Umbilical cord (tissue), 2 donors: ENCODE data around the gene HSD17B8. TPM values are rescaled to one million over a fixed set of nuclear protein-coding genes. Genes with fewer than 3 reads are reported as not detected.
A peak's percentile ranks its signal among the peaks of the same experiment; 100 is the strongest.

Experiments
- DNase-seq: peaks from one replicate; pipeline ENCODE4 v3.0.0-alpha.2; 2015; ENCODE audit warnings: low spot score
- total RNA-seq: library from RNA; depleted of rRNA; stranded (reverse); fragments of >200 nt; gene quantifications from one replicate; pipeline ENCODE4 v1.2.3, GENCODE V29; 2014; ENCODE audit warnings: low replicate concordance; ENCODE audit not compliant: insufficient read depth

HSD17B8 gene
- total RNA-seq, 1 donor from 2014 or later, result 9.6 TPM

DNA sequence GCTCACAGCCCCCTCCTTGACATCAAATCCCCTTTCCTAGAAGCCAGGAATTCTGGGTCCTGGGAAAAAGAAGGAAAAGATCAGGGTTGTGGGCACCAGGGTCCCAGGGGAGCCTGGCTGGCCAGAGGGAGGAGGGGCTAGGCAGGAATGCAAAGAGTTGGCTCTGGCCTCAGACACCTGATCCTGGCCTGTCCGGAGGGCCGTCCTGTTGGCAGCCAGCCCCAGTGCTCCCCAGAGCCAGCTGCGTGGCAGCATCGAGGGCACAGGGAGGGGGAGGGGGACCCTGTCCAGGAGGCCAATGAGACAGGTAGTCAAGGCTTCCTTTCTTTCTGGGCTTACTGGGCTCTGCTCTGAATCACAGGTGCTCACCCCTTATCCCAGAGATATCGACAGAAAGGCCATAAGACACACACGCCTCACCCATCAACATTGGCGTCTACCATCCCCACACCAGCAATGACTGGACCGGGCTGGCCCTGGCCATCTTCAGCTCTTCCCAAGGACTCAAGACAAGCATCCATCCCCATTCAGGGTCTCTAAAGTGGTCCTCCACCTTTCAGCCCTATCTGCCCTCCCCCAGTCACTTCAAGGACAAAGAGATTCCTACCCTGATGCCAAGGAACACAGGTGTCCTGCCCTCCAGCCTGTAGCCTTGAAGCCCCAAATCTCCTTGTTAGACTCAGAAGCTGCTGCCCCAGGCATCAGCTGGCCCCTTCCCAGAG lies 12.9 kb upstream of the HSD17B8 start:
- no peak for DNase-seq

DNA sequence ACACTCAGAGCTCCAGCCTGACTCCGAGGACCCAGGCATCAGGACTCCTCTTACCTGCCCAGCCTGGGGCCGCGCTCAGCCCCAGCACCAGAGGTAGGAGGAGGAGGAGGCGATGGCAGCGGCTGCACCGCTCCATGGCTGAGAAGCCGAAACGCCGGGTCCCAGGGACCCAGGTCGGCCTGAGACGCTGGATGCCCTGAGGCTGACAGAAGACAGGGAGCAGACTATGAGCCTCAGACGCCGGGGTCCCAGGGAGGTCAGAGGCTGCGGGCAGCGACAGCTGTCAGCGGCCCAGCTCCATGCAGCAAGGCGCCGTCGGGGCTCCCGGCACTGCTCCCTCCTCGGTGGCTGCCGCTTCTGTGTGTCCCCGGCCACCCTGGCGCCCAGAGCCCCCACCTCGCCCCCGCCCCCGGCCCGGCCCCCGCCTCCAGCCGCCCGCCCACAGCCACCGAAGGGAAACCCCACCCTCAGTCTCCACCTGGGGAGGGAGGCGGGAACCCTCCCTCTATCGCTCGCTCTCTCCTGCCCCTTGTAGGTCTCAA lies 12.3 kb upstream of the HSD17B8 start, which contains the start of gene COL11A2:
Gene COL11A2, minus strand, starts transcription at position 363 of the 542 bp plus-strand sequence. Its CDS starts 227 bp downstream, at position 136.
- no peak for DNase-seq

DNA sequence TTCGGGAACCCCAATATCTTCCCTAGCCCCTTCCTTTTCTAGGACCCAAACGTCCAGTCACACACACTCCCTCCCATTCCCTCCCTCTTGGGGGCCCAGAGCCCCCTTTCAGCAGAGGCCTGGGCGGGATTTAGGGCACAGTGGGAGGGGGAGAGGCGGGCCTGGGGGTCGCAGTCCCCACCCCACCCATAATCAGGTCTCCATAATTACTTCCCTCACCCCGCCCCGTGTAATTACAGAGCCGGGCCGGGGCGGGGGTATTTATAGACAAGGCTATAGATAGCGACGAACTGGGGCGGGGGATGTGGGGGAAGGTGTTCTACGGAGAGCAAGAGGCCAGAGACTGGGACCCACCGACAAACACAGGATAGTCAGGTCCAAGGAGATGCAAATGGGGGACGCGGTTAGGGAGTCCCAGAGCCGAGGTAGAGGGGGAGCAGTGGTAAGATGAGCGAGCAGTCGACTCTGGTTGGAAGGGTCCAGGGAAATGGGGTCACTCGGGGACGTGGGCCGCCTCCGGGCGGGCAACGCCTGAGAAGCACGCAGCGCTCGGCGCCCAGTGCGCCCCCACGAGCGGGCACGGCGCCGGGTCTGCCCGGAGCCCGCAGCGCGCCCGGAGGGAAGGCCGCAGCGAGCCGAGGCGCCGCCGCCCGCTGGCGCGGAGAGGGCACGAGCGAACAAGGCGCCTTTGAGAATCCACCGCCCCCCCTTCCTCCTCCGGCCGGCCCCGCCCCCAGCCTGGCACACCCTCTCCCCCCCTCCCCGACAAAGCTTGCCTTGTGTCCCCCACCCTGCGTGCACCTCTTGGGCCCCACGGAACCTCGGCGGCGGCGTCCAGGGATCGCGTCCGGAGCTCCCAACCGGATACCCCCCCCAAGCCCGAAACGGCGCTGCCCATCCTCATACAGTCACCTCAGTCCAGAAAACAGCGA lies 11.5 kb upstream of the HSD17B8 start:
- peak; percentile 28 for DNase-seq

DNA sequence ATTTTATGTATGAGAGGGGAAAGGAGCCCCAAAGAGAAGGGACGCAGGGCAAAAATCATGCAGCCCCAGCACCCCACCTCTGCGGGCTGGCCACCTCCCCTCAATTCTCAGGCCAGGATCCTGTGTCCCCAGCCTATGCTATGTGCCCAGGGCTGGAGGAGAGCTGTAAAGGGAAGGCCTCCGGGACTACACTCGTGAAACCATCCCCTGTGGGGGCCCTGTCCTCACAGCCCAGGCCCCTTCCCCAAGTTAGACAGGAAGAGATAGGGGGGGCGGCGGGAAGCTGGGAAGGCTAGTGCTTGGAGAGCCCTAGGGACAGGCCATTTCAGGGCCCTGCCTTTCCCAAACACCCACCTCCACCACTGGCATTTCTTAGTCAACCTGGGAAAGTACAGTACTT lies 10.8 kb upstream of the HSD17B8 start:
- DNase-seq, result no peak

DNA sequence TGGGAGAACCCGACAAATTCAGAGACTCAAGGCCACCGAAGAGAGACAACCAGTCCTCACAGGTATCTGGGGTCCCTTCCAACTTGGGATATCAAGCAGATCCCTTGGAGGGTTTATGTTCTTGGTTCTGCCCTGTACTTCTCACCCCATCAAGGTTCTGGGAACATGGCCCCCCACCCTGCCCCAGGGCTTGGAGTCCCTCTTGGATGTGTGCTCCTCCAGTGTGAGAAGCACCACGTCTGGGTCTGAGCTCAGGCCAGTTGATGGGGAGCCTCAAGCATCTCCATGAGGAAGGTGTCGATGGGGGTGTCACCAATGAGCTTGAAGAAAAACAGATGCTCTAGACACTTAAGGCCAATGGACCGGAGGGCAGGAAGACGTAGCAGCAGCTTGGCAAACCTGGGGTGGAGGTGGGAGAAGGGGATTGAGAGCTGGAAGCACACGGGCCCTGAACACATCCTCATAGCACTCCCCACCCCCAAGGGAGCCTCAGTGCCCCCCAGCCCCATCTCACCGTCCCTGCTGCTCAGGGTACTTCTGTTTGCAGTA lies 9.9 kb upstream of the HSD17B8 start:
- DNase-seq, result no peak

DNA sequence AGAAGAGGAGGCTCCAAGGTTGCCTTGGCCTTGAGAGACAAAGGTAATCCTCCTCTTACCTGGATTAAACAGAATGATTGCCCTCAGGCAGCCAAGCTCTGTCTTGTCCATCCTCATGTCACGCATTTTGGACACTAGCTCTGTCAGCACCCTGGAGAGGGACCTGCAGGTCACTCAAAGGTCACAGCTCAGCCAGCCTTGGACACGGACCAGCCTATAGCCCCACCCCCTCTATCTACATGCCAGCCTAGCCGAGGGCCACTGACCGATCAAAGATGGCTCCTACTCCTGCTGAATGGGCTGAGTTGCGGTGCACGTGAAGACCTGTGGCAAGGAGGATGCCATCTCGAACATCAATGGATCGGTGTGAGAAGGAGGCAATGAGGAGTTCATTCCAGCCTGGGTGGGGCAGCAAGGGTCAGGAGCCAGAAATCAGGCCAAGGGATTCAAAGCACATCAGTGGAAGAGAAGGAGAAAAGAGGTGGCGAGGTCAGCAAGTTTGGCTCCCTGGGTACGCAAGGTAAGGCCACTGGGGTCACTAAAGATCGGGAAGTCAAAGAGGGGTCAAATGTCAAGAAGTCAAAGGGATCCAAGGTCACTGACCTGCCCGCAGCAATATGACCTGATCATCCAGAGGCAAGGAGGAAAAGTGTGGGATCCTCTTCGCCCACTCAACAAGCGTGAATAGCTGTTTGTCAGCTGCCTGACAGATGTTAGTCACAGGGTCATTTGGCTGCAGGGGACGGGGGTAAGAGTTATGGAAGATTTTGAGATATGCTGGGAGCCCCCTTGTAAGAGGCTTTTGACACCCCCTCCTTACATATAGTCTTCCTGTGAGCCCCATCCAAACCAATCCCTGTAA lies 8.9 kb upstream of the HSD17B8 start:
- no peak for DNase-seq

DNA sequence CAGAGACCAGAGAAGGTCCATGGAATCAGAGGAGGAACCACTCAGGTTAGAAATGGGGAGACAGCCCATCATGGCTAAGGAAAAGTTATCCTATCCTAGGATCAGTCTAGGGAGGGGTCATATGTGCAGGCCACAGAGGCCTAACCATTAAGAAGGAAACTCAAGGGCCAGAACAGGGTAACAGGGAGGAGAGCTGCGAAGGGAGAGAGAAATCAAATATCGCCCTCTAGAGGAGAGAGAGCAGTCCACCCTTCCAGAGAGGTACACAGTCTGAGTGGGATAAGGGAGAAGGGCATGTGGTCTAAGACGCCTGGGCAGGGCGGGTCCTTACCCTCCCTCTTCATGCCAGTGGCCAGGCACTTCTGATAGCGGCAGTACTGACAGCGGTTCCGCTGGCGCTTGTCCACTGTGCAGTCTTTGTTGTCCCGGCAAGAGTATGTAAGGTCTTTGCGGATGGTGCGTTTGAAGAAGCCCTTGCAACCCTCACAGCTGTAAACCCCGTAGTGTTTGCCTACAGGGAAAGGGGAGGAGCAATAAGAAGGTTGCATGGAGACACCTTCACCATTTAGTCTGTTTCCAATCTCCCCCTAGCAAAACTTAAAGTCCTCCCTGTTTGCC lies 6.9 kb upstream of the HSD17B8 start:
- DNase-seq, result peak; percentile 66

DNA sequence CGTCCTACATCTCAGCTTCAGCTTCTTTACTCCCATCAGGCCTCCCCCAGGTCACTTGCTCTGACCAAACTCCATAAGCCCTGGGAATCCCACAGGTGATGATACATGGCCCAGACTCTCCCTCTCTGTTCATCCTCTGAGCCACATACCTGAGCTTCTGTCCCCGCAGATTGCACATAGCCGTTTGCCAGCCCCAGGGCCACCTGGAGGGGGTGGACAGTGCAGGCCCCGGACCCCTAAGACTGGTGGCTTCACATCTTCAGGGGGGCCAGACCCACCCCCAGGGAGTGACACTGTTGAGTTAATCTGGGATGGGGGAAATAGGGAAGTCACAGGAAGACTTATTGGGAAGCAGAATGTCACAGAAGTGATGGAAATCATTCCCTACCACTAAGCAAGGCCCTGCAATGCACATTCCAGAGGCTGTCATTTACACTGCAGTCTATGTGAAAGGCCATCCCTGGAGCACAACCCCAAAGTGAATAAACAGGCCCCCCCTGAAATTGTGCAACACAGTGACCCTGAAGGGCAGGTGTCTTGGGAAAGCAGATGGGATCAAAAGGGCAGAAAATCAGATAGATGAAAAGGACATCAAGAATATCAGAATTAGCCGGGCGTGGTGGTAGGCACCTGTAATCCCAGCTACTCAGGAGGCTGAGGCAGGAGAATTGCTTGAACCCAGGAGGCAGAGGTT lies 6.1 kb upstream of the HSD17B8 start:
- DNase-seq, result no peak

DNA sequence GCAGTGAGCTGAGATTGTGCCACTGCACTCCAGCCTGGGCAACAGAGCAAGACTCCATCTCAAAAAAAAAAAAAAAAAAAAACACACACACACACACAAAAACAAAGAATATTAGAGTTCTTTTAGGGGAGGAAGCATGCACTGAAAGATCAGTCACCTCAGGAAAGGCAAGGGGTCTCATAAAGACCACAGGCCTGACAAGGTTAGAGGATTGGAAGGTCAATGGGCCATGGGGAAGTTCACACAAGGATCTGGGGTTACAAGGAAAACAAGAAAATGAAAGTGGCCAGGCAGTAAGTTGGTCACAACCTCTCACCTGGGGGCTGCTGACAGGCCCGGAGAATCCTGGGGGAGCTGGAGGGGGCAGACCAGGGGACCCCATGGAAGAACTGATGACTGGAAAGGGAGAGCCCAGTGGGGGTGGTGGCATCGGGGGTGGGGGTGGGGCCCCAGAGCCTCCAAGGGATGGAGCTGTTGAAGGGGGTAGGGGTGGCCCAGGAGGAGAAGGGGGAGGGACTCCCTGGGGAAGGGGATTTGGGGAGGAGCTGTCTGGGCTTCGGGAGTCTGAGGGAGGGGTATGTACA lies 5.5 kb upstream of the HSD17B8 start:
- no peak for DNase-seq

DNA sequence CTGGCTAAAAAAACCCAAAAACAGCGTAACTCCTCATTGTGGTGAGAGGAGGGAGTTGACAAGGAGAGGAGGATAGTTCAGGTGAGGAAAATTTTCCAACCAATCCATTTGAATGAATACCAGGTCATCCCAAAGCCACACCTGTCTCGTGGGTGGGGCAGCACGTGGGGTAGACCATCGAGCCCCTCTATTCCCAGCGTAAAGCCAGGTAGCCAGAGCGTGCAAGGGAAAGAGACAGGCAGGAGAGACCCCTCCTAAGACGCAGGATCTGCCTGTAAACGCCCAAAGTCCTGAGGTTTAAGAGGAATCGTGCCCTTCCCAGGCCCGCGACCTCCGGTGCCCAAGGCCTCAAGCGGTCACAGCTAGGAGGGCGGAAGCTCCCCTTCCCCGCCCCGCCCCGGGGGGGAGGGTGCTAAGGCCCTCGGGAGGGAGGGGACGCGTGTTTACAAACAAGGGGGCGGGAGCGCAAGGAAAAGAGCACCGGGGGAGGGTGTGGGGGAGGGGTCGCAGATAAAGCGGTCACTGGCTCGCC lies 4.7 kb upstream of the HSD17B8 start:
- DNase-seq, result peak; percentile 75

DNA sequence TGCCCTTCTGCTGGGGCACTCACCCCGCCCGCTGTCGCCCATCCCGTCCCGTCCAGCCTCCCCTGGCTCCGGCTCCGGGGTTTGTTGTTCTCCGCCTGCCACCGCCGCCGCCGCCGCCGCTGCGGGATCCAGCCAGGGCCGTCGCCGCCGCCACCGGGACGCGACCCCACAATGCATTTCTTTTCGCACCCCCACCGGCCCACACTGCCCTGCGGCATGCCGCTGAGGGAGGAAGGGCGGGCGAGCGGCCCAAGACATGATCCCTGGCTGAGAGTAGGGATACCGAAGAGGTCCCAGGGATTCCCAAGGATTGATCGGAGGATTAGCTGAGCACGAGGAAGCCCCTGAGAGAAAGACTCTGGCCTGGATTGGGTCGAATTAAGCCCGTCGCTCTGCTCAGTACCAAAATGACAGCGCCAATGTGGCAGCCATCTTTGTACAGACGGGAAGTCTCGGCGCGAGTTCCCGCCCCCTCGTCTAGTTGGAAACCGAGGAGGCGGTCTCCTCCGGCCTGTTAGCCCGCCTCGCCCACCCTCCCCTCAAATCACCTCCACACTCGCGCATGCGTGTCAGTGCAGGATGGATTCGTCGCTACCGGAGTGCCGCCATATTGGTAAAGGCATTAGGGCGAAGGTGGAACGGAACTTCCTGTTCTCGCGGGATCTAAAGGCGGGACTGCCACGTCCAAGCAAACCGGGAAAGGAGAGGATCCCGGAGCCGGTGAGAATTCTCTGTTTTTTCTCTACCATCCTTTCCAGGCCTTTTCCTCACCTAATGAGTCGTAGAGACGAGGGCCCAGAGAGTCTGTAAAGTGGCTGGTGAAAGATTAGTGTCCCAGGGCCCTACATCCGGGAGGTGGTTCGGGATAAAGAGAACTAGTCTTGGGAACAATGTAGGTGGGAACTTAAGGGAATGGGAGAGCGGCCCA lies 4.0 kb upstream of the HSD17B8 start, which contains the start of the genes RXRB and SLC39A7:
Gene RXRB, minus strand, starts transcription at position 447 of the 928 bp plus-strand sequence. Its CDS starts 189 bp downstream, at position 258.
Gene SLC39A7, plus strand, starts transcription at position 649 of the 928 bp plus-strand sequence. CDS start 379 bp downstream, outside the sequence.
- peak; percentile 100 for DNase-seq

DNA sequence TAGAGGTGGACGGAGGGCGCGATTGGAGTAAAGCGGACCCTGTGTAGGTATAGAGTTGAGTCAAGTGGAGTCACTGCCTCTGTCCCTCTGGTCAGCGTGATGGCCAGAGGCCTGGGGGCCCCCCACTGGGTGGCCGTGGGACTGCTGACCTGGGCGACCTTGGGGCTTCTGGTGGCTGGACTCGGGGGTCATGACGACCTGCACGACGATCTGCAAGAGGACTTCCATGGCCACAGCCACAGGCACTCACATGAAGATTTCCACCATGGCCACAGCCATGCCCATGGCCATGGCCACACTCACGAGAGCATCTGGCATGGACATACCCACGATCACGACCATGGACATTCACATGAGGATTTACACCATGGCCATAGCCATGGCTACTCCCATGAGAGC lies 3.3 kb upstream of the HSD17B8 start:
- DNase-seq, result no peak

DNA sequence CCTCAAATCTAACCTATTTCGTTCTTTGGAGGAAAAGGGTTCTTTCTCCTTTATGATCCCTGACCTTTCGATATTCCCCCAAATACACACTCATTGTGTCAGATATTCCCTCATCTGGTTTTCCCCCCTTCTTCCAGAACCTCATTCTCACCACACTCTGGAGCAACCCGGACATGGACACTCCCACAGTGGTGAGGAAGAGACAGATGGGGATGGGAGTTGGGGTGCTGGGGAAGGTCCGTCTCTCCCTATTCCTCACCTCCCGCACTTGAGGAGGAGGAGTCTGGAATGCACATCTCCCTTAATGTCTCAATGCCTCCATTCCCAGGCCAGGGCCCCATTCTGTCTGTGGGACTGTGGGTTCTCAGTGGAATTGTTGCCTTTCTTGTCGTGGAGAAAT lies 2.5 kb upstream of the HSD17B8 start:
- DNase-seq, result no peak

DNA sequence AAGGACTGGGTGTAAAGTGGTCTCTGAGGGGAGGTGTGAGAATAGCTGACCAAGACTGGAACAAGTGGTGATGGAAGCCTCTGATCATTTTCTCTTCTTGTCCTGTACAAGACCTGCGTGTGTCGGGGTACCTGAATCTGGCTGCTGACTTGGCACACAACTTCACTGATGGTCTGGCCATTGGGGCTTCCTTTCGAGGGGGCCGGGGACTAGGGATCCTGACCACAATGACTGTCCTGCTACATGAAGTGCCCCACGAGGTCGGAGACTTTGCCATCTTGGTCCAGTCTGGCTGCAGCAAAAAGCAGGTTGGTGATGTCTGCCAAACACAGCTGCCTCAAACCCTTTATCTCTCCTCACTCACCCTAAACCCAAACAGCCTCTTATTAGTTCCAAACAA lies 1.7 kb upstream of the HSD17B8 start:
- no peak for DNase-seq

DNA sequence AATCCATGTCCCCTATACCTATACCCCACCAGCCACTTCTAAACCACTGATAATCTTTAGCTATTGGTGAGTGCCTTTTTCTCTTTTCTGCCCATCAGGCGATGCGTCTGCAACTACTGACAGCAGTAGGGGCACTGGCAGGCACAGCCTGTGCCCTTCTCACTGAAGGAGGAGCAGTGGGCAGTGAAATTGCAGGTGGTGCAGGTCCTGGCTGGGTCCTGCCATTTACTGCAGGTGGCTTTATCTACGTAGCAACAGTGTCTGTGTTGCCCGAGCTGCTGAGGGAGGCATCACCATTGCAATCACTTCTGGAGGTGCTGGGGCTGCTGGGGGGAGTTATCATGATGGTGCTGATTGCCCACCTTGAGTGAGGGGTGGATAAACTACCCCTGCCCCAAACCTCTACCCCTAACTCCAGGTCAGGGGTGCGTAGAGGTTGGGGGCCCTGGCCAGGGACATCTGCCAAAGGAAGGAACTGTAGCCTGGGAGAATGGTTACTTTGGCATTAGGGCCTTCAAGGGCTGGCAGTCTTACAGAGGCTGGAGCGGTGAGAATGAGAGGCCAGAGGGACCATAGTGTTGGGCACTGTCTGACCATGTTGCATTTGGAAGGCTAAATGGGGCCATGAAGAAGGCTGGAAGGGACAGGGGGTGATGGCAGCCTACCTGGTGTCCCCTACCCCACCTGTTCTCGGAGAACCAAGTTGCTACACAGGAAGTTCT lies 851 bp upstream of the HSD17B8 start:
- no peak for DNase-seq

DNA sequence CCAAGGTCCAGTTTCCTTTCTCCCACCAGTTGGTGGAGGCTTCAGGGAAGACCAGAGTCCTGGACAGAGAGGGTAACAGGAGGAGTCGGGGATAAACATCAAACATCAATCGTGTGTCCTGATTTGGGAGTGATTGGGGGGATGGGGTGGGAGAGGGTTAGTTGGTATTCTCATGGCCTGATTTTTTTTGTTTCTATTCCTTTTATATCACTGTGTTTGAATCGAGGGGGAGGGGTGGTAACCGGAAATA lies 365 bp upstream of the HSD17B8 start:
- DNase-seq, result no peak

DNA sequence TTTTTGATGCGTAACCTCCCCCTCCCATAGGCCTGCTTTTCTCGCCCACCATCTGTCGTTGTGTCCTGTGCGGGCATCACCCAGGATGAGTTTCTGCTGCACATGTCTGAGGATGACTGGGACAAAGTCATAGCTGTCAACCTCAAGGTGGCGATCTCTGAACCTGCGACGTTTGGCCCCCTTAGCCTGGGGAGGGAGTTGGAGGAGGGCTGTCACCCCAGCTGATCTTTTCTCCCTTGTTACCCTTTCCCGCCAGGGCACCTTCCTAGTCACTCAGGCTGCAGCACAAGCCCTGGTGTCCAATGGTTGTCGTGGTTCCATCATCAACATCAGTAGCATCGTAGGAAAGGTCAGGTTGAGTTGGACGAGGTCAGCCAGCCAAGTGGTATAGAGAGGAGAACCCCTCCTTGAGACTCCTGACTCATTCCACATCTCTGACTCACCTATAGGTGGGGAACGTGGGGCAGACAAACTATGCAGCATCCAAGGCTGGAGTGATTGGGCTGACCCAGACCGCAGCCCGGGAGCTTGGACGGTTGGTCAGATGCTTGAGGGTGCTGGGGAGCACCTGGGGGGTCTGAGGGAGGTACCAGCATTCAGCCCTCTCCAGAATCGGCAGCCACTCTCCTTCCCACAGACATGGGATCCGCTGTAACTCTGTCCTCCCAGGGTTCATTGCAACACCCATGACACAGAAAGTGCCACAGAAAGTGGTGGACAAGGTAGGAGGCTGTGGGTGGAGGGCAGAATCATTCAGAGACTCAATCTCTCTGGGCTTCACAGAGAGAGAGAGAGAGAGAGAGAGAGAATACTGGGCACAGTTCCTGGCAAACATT lies 954 bp downstream of the HSD17B8 start:
- no peak for DNase-seq
